Neuronal stem cell (in vitro differentiated cells): Measurements from ENCODE around the gene SETD2.
"Not testable (repeated sequence)": the region's sequence is repeated elsewhere in the genome, so short reads cannot be mapped to it uniquely, and the experiment has no call there.

ENCODE experiments used
- DNase-seq: peaks from one replicate; pipeline ENCODE4 v3.0.0-alpha.2; 2013; ENCODE audit warnings: low spot score
- H2AFZ ChIP-seq: one replicate; pipeline ENCODE4 v1.6.1; 2013; ENCODE audit warnings: mild to moderate bottlenecking, low read length, inconsistent platforms
- H2AK5ac ChIP-seq: 2 replicates; pipeline ENCODE4 v1.6.1; 2013; ENCODE audit warnings: low read depth, mild to moderate bottlenecking, inconsistent platforms, low read length, moderate library complexity, mixed read lengths
- H2BK120ac ChIP-seq: 2 replicates; pipeline ENCODE4 v1.6.1; 2013; ENCODE audit warnings: low read depth, mild to moderate bottlenecking, inconsistent platforms, low read length, moderate library complexity, mixed read lengths
- H2BK12ac ChIP-seq: one replicate; pipeline ENCODE4 v1.6.1; 2013; ENCODE audit warnings: low read length, inconsistent platforms
- H2BK15ac ChIP-seq: 2 replicates; pipeline ENCODE4 v1.6.1; 2013; ENCODE audit warnings: mild to moderate bottlenecking, low read length, inconsistent platforms, mixed read lengths
- H2BK5ac ChIP-seq: one replicate; pipeline ENCODE4 v1.6.1; 2013; ENCODE audit warnings: inconsistent platforms, mild to moderate bottlenecking, low read length, moderate library complexity
- H3K14ac ChIP-seq: one replicate; pipeline ENCODE4 v1.6.1; 2013; ENCODE audit warnings: low read length, inconsistent platforms
- H3K18ac ChIP-seq: 2 replicates; pipeline ENCODE4 v1.6.1; 2013; ENCODE audit warnings: low read length, inconsistent platforms
- H3K23ac ChIP-seq: 2 replicates; pipeline ENCODE4 v1.6.1; 2013; ENCODE audit warnings: low read depth, mild to moderate bottlenecking, mixed read lengths, low read length, inconsistent platforms; ENCODE audit not compliant: poor library complexity
- H3K27ac ChIP-seq: replicated peaks from 3 replicates; pipeline ENCODE4 v1.5.1; 2013; ENCODE audit warnings: low read length, inconsistent platforms
- H3K27me3 ChIP-seq, 3 experiments: 2 replicates each; pipeline ENCODE4 v1.6.1; 2013; ENCODE audit warnings: low read length in 3 of 3, mild to moderate bottlenecking in 2 of 3, inconsistent platforms in 1 of 3, low read depth in 1 of 3, mixed read lengths in 1 of 3, moderate library complexity in 1 of 3; ENCODE audit not compliant: control insufficient read depth in 3 of 3, insufficient read depth in 3 of 3
- H3K36me3 ChIP-seq, 2 donors: replicated peaks in 1 of 2; 2 replicates each; pipeline ENCODE4 v1.6.1; 2013; ENCODE audit warnings: low read length in 2 of 2; ENCODE audit not compliant: control insufficient read depth in 2 of 2, insufficient read depth in 2 of 2
- H3K4ac ChIP-seq: 2 replicates; pipeline ENCODE4 v1.6.1; 2013; ENCODE audit warnings: inconsistent platforms, mild to moderate bottlenecking, low read length, moderate library complexity
- H3K4me1 ChIP-seq, 2 donors: 1 replicate in 1 of 2; 2 replicates in 1 of 2; pipeline ENCODE4 v1.6.1; 2013; ENCODE audit warnings: low read length in 2 of 2, low read depth in 1 of 2; ENCODE audit not compliant: control insufficient read depth in 2 of 2, insufficient read depth in 1 of 2
- H3K4me2 ChIP-seq: one replicate; pipeline ENCODE4 v1.6.1; 2013; ENCODE audit warnings: mild to moderate bottlenecking, low read length, inconsistent platforms; ENCODE audit not compliant: insufficient read depth, poor library complexity, severe bottlenecking
- H3K4me3 ChIP-seq, 2 donors: 2 replicates each; pipeline ENCODE4 v1.5.1; 2013; ENCODE audit warnings: low read length in 2 of 2, mild to moderate bottlenecking in 2 of 2, inconsistent platforms in 1 of 2, moderate library complexity in 1 of 2
- H3K79me1 ChIP-seq: one replicate; pipeline ENCODE4 v1.6.1; 2013; ENCODE audit warnings: low read depth, mild to moderate bottlenecking, inconsistent platforms, low read length, moderate library complexity
- H3K9ac ChIP-seq: one replicate; pipeline ENCODE4 v1.6.1; 2013; ENCODE audit warnings: mild to moderate bottlenecking, low read depth, low read length, inconsistent platforms; ENCODE audit not compliant: poor library complexity
- H3K9me3 ChIP-seq, 2 donors: replicated peaks in 1 of 2; 2 replicates each; pipeline versions ENCODE3 to v1.6.1; 2013; ENCODE audit warnings: low read length in 2 of 2, mild to moderate bottlenecking in 2 of 2, inconsistent platforms in 1 of 2, low read depth in 1 of 2, mixed read lengths in 1 of 2, moderate library complexity in 1 of 2; ENCODE audit not compliant: control insufficient read depth in 2 of 2, insufficient read depth in 1 of 2
- H4K8ac ChIP-seq: one replicate; pipeline ENCODE4 v1.6.1; 2013; ENCODE audit warnings: low read depth, mild to moderate bottlenecking, inconsistent platforms, low read length, moderate library complexity
- H4K91ac ChIP-seq: one replicate; pipeline ENCODE4 v1.6.1; 2013; ENCODE audit warnings: low read length, low read depth, mild to moderate bottlenecking, inconsistent platforms; ENCODE audit not compliant: poor library complexity
- WGBS, 2 donors: extraction: QIAGEN DNeasy Blood & Tissue Kit; methylation state at CpG; one replicate each; pipeline ENCODE4 v1.1.7; 2013; ENCODE audit warnings: missing lambda C conversion rate in 2 of 2, mixed read lengths in 1 of 2; ENCODE audit not compliant: insufficient read length in 2 of 2, insufficient replicate concordance in 1 of 2; ENCODE audit errors: extremely low coverage in 2 of 2; 5-methylcytosine and 5-hydroxymethylcytosine counted together

The SETD2 gene

GRCh38 chr3:47149339-47149933 is 14.5 kb downstream of the SETD2 start:
- H3K14ac ChIP-seq, result no peak overlapping the region
- no peak overlapping the region for H4K91ac ChIP-seq
- H3K4ac ChIP-seq, result no peak overlapping the region
- no peak overlapping the region for H2BK120ac ChIP-seq
- H3K4me3 ChIP-seq, result no peak overlapping the region
- no peak overlapping the region for H2BK12ac ChIP-seq
- H2BK15ac ChIP-seq, result no peak overlapping the region
- no peak overlapping the region for H2AFZ ChIP-seq
- H3K18ac ChIP-seq, result no peak overlapping the region
- no peak overlapping the region for H3K9ac ChIP-seq
- H3K27ac ChIP-seq, result no peak overlapping the region
- no peak overlapping the region for H2BK5ac ChIP-seq
- DNase-seq, result no peak
- H3K36me3 ChIP-seq, result no peaks in the 10 kb centered on the region
- peaks cover 0 to 2% of the 10 kb centered on the region in 2 donors for H3K4me1 ChIP-seq
- no peak overlapping the region for H4K8ac ChIP-seq
- H3K4me2 ChIP-seq, result no peak overlapping the region
- H3K23ac ChIP-seq, result no peak overlapping the region
- no peaks in the 10 kb centered on the region for H3K27me3 ChIP-seq
- peaks cover 3% of the 10 kb centered on the region for H3K79me1 ChIP-seq
- no CpG with 5 or more reads among the region's 2 CpGs for WGBS, 2 donors
- H2AK5ac ChIP-seq, result no peak overlapping the region
- H3K9me3 ChIP-seq, result no peaks in the 10 kb centered on the region

- Histone ChIP-seq H3K4me3 (no peak overlapping the region), H4K91ac (no peak overlapping the region), H2BK5ac (no peak overlapping the region), H3K9ac (no peak overlapping the region), H4K8ac (no peak overlapping the region), H3K27me3 (no peaks in the 10 kb centered on the region), H3K23ac (no peak overlapping the region), H3K79me1 (peaks cover 3% of the 10 kb centered on the region), H3K18ac (no peak overlapping the region), H2BK12ac (no peak overlapping the region), H3K4ac (no peak overlapping the region), H2BK15ac (no peak overlapping the region), H2AFZ (no peak overlapping the region), H2AK5ac (no peak overlapping the region), H3K36me3 (peaks cover 0 to 4% of the 10 kb centered on the region in 2 donors), H3K4me2 (no peak overlapping the region), H3K14ac (no peak overlapping the region), H2BK120ac (no peak overlapping the region), H3K27ac (no peak overlapping the region), H3K4me1 (no peaks in the 10 kb centered on the region), H3K9me3 (no peaks in the 10 kb centered on the region)
- WGBS, 2 donors, result no CpG with 5 or more reads among the region's 1 CpG
- DNase-seq, result no peak
Observed at GRCh38 chr3:47145272-47145671, 18.6 kb downstream of the SETD2 start.

- H3K18ac ChIP-seq, result no peak overlapping the region
- no peak overlapping the region for H2AFZ ChIP-seq
- H3K9me3 ChIP-seq, result no peaks in the 10 kb centered on the region
- no peak overlapping the region for H4K8ac ChIP-seq
- peaks cover 0 to 4% of the 10 kb centered on the region in 2 donors for H3K36me3 ChIP-seq
- H3K23ac ChIP-seq, result no peak overlapping the region
- H4K91ac ChIP-seq, result no peak overlapping the region
- no peak overlapping the region for H2AK5ac ChIP-seq
- no peak overlapping the region for H2BK120ac ChIP-seq
- H3K9ac ChIP-seq, result no peak overlapping the region
- H3K79me1 ChIP-seq, result peaks cover 3% of the 10 kb centered on the region
- H3K27ac ChIP-seq, result no peak overlapping the region
- H2BK15ac ChIP-seq, result no peak overlapping the region
- no peak overlapping the region for H2BK5ac ChIP-seq
- H3K4me1 ChIP-seq, result no peaks in the 10 kb centered on the region
- no peak overlapping the region for H3K4me2 ChIP-seq
- H3K27me3 ChIP-seq, result no peaks in the 10 kb centered on the region
- DNase-seq, result no peak
- H3K14ac ChIP-seq, result no peak overlapping the region
- no peak overlapping the region for H3K4ac ChIP-seq
- H2BK12ac ChIP-seq, result no peak overlapping the region
- H3K4me3 ChIP-seq, result no peak overlapping the region
- no CpG with 5 or more reads among the region's 5 CpGs for WGBS, 2 donors
Observed at GRCh38 chr3:47143068-47143467, 20.8 kb downstream of the SETD2 start.

GRCh38 chr3:47142536-47142935 is 21.4 kb downstream of the SETD2 start:
- not testable (repeated sequence) for H3K23ac ChIP-seq, H4K91ac ChIP-seq, H2AK5ac ChIP-seq, H2BK5ac ChIP-seq, H3K36me3 ChIP-seq, DNase-seq, H2BK12ac ChIP-seq, H2BK120ac ChIP-seq, H3K27ac ChIP-seq, H2AFZ ChIP-seq, H3K27me3 ChIP-seq, H3K9me3 ChIP-seq, H3K79me1 ChIP-seq, H2BK15ac ChIP-seq, H3K4me3 ChIP-seq, H3K4me1 ChIP-seq, H4K8ac ChIP-seq, H3K4me2 ChIP-seq, H3K9ac ChIP-seq, H3K14ac ChIP-seq, H3K18ac ChIP-seq, H3K4ac ChIP-seq
- no CpG with 5 or more reads among the region's 7 CpGs for whole genome bisulfite sequencing, 2 donors
